HL-60/S4 (cell line): ENCODE data around the gene RXRA.

Experiments used
- in situ Hi-C: fragments of 300-500 bp; cut with MboI; formaldehyde crosslinking; loops from 2 replicates; pipeline ENCODE4 v1.14.3; 2022; ENCODE audit warnings: low sequenced_read_pairs

RXRA gene

DNA sequence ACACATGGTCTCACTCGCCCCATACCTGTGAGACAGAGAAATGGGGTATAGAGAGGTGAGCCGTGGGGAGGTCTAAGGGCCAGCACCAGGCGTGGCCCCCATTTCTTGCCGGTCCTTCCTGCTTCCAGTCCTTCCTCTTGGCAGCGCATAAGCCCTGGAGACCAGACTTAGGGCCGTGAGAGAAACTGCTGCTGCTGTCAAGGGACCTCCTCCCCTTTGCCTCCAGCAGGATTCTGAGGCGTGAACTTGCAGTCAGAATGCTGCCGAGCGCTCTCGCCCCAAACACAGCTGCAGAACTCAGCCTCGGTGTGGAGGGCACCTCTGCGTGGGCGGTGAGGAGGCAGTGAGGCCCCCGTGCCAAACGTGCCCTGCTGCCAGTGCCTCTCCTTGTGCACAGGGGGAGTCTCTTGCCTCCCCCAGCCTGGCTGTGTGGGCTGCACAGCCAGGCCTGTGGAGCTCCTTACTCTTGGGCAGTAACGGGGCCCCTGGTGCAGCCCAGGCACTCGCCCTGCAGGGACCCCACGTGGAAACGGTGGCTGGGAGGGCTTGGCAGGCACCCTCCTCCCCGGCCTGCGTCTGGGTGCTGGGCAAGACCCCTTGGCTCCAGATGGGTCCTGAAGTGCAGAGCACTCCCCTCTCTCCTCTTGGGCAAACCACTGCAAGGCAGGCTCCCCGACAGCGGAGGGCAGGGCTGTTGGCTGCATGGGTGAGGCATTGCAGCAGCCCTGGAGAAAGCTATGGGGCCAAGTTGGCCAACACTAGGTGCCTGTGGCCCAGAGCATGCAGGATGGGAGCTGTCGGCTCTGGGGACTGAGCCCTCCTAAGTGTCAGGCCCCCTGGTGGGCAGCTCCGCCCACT lies 85.4 kb downstream of the RXRA start:
- in situ Hi-C loops: no loop called here

DNA sequence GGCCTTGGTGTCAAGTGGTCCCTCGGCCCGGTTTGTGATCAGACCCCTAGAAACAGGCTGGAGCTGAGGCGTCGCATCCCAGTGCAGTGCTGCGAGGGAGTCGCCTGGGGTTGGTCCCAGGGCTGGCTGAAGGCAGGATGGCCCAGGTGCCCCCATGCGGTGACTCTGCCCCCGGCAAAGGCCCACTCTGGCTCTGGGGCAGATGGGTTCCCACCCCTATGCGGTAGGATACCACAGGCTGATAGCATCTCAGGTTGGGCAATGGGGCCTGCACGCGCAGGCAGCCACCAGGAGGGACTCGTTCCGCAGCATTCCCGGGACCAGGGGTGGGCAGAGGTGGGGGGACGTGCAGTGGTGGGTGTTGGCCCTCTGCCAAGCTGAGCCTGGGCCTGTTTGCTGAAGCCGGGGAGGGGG lies 86.0 kb downstream of the RXRA start:
- in situ Hi-C loops: no loop called here

DNA sequence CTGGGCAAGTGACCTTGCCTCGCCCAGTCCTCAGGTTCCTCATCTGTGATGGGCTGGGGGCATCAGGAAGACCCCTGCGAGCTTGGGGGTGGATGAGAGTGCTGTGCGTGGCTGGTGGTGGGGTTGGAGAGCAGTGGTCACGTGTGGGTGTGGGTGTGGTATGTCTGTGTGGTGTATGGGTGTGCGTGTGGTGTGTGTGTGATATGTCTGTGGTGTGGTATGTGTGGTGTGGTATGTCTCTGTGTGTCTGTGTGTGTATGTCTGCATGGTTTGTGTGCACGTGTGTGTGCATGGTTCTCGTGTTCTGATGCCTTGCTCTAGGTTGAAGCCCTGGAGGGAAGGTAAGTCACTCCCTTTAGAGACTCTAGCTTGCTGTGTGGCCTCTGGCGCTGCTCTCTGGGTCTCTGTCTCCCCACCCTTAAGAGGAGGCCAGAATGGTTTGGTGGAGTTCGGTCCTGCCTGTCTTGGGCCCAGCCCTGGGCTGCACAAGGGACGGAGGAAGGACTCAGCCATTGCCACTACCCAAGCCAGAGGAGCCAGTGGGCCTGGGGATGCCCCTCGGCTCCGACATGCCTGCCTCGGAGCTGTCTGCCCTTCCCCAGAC lies 87.0 kb downstream of the RXRA start:
- in situ Hi-C loops: no loop called here

DNA sequence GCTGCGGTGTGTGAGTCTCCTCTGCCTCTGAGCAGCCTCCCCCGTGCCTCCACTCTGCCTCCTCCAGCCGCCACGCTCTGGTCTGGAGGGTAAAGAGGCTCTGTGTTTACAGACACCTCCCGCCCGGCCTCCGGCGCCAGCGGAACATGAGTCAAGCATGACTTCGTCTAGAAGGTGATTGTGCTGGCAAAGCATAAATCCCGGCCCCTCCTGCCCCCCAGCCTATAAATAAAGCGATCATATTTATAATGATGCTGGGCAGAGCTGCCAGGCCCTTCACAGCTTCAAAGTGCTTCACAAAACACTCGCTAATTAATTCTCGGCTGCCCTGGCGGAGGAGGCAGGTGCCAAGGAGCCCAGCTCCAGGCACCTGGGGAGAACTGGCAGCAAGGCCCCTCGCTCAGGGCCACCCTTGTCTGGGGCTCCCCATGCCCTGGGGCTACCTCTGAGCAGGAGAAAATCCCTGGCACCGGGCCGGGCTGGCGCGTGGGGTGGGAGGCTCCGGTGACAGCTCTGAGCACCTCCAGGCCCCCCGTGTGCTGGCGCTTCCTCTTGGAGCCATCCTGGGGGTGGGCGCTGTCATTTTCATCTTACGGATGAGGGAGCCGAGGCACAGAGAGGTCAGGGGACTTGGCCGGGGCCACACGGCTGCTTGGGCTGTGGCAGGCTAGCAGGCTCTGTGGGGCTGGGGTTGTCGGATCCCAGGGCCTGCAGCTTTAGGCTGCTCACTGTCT lies 87.8 kb downstream of the RXRA start:
- in situ Hi-C loops: no loop called here

DNA sequence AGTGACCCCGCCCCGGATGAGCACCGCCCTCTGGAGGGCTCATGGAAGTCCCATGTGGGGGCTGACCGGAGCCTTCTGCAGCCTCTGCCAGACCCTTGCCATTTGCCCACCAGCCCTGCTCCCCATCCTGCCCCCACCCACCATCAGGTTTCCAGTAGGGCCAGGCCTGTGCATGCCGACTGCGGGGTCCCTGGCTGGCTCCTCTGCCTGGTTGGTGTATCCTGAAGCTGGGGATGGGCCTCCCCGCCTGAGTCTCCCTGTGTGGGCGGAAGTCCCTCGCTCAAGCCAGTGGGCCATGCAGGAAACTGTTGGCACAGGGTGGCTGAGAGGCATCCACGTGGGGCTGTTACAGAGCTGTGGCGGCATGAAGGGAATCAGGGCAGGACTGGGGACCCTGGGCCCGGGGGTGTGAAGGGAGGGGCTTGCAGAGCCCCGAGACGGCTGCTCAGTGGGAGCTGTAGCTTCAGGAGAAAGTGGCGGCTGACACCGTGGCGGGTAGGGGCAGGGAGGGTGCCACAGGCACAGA lies 88.7 kb downstream of the RXRA start:
- in situ Hi-C loops: no loop called here

DNA sequence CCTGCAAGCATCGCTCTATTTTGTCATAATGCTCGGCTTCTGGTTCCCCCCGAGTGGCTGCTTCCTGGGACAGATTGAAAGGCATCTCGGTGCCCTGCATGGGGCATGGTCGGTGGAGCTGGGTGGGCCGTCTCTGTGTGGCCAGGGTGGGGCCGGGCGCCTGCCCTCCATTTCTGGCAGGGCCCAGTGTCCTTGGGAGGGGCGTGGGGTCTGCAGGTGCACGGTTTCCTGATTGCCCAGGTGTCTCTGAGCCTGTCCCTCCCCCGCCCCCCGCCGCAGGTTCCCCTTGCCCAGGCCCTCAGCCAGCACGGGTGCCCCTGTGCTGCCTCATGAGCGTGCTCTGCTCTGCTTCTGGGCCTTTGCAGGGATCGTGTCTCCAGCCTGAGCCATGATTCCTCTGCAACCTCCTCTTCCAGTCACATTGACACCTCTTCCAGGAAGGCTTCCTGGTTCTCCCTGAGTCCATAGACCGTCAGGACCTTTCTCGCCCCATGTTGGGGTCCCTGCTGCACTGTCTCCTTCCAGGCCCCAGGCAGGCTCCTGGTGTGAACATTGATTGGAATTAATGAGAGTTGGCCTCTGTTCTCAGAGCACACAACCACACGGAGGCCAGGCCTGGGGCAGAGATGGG lies 90.2 kb downstream of the RXRA start:
- in situ Hi-C loops: no loop called here

DNA sequence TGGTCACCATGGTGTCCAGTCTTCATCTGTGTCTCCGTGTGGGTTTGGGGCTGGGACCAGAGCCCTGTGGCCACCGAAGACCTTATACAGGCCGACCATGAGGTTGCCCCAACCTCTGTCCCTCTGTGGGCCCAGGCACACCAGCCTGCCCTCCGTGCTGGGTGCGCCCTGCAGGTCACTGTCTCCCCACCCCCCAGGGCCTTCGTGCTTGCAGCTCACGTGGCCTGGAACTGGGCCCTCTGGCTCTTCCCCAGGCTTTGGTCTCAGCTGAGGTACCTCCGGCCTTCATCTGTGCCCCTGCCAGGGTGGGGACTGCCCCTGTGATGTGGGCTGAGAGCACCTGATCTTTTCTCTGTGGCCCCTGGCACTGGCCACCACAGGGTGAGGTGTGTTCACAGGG lies 92.1 kb downstream of the RXRA start:
- in situ Hi-C loops: no loop called here

DNA sequence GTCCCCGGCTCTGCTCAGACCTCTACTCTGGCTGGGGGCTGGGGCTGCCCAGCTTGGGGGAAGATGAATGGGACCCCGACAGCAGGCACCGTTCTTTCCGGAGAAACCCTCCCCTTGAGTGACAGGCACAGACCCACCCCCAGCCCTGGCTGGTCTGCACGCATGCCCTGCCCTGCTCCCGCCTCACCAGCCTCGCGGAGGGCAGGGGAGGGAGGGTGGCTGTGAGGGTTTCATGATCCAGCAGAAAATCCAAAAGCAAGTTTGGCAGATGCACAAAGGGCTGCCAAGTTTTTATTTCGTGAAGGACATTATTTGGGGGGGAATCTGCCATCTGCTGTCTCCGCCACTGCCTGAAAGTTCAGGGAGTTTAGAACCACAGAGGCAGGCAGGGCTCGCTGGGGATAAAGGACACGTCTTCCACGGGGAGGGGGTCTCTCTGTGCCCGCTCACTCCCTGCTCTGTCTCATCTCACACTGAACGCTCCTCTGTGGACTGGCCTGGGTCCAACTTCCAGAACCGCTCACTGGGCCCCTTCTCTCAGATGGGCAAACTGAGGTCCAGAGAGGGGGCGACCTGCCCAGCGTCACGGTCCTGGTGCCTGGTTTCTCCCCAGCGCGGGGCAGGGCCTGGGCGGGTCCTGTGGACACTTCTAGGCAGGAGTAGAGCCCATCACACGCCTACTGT lies 92.9 kb downstream of the RXRA start:
- in situ Hi-C loops: no loop called here

DNA sequence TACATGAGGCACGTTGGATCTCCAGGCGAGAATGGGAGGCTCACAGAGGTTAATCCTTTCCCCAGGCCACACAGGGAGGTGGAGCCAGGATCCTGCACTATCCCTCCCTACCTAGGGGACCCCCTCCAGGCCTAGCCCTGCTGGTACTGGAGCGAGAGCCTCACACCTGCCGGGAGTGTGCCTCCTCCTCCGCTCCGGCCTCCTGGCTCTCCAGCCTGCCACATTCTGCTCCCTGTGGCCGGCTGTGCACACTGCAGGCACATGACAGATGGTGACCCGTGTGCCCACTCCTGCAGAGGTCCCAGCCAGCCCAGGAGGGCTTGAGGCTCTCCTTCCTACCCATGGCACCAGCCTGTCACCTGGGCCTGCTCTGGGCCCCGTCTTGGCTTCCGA lies 93.4 kb downstream of the RXRA start:
- in situ Hi-C loops: no loop called here

DNA sequence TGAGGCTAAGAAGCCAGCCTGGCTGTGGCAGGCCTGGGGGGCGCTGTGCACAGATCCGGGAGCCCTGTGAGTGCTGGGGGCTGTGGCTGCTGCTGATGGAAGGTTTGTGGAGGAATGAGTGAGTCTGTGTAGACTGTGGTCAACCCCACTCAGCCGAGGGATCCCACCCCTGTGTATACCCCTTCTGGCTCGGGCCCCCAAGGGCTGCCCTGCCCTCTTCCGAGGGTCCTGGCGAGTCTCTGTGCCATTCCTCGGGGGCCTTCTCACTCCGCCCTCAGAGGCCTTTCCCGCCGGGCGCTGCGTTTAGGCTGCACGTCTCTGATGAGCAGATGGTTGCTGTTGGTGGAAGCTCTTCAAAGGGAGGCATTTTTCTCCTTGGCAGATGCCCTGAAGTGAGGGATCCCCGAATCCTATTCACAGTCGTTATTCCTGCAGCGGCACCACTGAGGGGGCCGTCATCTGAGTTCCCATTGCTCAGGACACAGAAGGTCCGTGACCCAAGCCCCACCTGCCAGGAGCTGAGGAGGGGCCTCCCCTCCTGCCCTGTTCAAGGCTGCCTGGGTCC lies 94.1 kb downstream of the RXRA start:
- in situ Hi-C loops: no loop called here

DNA sequence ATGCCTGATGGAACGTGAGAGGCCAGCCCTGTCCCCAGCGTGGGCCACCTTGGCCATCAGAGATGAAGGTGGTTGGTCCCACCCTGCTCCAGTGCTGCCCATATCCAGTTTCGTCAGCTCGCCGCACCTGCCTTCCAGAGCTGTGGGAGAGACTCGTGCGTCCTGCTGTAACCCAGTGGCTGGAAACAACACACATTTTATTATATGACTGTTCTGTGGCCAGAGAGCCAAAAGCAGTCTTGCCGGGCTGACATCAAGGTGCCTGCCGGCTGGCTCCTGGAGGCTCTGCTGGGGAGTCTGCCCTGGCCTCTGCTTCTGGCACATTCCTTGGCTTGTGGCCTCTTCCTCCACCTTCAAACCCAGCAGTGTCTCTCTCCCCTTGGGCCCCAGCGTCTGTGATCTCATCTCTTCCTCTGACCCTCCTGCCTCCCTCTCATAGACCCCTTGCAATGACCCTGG lies 94.7 kb downstream of the RXRA start:
- in situ Hi-C loops: no loop called here

DNA sequence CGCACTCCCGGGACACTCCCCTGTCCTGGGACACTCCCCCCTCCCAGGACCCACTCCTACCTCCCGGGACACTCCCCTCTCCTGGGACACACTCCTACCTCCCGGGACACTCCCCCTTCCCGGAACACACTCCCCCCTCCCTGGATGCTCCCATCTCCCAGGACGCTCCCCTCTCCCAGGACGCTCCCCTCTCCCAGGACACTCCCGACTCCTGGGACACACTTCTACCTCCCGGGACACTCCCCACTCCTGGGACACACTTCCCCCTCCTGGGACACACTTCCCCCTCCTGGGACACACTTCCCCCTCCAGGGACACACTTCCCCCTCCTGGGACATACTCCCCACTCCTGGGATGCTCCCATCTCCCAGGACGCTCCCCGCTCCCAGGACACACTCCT lies 95.6 kb downstream of the RXRA start:
- in situ Hi-C loops: no loop called here

DNA sequence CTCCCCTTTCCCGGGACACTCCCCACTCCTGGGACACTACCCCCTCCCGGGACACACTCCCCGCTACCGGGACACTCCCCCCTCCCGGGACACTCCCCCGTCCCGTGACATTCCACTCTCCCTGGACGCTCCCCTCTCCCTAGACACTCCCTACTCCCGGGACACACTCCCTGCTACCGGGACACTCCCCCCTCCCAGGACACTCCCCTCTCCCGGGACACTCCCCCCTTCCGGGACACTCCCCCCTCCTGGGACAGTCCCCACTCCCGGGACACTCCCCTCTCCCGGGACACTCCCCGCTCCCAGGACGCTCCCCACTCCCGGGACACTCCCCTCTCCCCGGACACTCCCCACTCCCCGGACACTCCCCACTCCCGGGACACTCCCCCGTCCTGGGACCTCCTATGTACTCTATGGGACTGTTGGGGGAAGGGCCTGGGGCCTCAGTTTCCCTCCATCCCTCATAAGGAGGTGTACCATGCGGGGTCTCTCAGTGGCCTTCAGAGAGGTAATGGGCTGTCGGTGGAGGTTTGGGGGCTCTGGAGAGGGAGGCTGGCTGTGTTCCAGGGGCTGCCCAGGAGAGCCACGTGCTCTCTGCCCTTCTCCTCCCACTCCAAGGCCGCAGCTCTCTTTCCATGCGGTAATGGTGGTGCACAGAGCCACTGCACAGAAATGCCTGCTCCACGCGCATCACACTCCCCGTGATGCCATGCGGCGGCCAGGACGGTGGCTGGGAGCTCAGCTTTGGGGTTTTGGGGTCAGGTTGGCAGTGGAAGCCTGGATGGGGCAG lies 96.2 kb downstream of the RXRA start:
- in situ Hi-C loops: no loop called here

DNA sequence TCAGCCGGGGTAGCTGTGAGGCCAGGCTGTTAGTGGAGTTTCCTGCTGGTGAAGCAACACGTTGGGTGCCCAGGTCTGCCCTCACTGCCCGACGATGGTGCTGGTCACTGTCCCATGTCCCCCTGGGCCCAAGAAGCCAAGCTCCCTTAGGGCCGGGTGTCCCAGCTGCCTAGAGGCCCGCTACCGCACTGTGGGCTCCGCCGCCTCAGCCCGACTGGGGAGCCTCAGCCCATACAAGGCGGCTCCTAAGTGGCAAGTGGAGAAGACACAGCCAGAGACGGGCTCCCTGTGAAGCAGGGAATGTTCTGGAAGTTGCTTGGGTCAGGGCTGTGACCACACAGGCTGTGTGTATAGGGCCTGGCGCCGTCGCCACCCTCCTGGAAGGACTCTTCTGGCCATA lies 96.9 kb downstream of the RXRA start:
- in situ Hi-C loops: no loop called here

DNA sequence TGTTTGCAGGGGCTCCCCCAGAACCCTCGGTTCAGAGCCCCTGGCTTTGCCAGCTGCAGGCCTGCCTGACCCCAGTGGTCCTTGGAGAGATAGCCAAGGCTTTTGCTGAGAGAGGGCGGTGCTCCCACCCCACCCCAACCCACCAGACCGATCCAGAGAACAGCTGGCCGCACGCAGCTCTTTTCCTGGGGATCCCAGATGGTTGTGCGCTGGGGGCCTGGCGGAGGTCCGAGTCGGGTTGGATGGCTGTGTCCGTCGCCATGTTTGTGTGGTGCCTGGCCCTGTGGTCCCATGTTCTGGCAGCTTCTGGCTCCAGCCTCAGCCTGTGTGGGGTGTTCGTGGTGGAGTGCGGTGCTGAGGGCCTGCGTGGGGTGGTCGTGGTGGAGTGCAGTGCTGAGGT lies 97.5 kb downstream of the RXRA start:
- in situ Hi-C loops: no loop called here

DNA sequence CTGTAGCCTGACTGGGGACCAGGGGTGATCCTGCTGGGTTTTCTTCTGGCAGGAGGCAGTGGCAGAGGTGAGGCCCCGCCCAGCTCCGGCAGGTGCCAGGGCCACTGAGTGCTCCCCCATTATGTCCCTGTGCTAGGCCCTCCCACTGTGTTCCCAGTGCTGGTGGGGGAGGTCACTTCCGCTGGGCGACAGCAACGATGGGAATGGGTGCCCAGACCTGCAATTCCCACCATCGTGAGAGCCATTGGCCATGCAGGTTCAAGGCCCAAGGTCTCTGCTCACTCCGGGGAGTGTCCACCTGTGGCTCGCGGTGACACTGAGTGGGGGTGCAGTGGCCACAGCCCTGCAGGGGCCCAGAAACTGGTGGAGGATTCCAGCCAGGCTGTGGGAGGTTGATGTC lies 98.6 kb downstream of the RXRA start:
- in situ Hi-C loops: no loop called here

DNA sequence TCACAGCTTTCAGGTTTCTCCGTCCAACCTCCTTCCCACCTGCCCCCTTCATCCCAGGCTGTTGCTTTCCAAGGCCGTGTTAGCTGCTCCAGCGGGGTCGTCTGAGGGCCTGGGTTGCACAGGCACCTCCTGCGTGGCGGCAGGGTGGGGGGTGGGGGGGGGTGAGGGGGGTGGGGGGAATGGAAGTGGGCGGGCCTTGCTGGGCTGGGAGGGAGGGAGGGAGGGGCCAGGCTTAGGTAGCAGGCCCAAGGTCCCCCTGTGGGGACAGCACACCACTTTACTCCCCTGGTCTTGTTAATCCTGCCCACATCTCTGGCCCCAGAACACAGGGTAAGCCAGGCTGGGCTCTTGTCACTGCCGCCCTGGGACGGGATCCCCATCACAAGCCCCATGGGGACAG lies 99.1 kb downstream of the RXRA start:
- in situ Hi-C loops: no loop called here

DNA sequence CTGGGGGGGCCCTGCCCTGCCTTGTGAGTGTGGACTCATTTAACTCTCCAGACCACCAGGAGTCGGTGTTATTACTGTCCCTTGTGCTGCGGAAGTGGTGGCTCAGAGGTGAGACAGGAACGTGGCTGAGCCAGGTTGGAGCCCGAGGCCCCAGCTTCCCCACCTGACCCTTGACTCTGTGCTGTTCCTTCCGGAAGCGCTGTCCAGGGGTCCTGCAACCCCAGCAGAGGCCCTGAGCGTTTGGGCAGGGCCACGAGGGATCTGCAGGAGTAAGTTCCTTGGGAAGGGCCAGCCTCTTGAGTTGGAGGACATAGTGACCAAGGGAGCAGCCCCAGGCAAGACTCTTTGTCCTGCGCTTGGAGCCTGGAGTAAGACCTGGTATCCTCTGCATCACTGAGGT lies 99.6 kb downstream of the RXRA start:
- in situ Hi-C loops: no loop called here

DNA sequence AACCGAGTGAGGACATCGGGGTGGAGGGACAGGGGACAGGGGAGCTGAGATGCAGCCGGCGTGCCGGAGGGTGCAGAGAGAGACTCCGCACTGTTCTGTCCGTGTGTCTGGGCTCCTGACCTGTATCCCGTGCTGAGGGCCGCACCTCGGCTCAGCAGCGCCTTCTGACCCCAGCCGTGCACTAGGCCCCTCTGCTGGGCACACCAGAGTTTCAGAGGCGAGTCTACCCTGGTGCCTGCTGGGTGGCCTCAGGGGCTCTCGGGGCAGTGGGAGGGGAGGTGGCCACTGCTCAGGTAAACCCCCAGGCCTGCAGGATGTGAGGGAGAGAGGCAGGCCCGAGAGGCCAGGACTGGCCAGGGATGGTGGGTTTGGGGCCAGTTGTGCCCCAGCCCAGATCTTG lies 100.2 kb downstream of the RXRA start:
- in situ Hi-C loops: no loop called here
